Loucy (cell line): ENCODE data around the gene SMCO2.

Source experiments
- H2AFZ ChIP-seq: fragments of 200-600 bp; sonication (generic); 2 replicates; pipeline ENCODE4 v1.6.0; 2016; ENCODE audit warnings: antibody characterized with exemption, mild to moderate bottlenecking, low read length, moderate library complexity
- H3F3A ChIP-seq: fragments of 200-600 bp; 2 replicates; pipeline ENCODE4 v1.6.0; 2016; ENCODE audit warnings: antibody characterized with exemption, low read depth, mild to moderate bottlenecking
- H3K27me3 ChIP-seq: fragments of 200-600 bp; sonication (generic); 2 replicates; pipeline ENCODE4 v1.6.1; 2014; ENCODE audit warnings: low read length, mild to moderate bottlenecking; ENCODE audit not compliant: insufficient read depth, poor library complexity, severe bottlenecking
- H3K36me3 ChIP-seq: fragments of 200-600 bp; sonication (generic); 2 replicates; pipeline ENCODE4 v1.6.1; 2016; ENCODE audit warnings: low read length; ENCODE audit not compliant: insufficient read depth
- H3K4me1 ChIP-seq: fragments of 200-600 bp; sonication (generic); 2 replicates; pipeline ENCODE4 v1.5.1; 2014; ENCODE audit warnings: low read length, mild to moderate bottlenecking; ENCODE audit not compliant: insufficient read depth, poor library complexity, severe bottlenecking
- H3K4me2 ChIP-seq: fragments of 200-600 bp; sonication (generic); 2 replicates; pipeline ENCODE4 v1.6.0; 2014; ENCODE audit warnings: antibody characterized with exemption, low read length, low read depth, mild to moderate bottlenecking; ENCODE audit not compliant: poor library complexity, severe bottlenecking
- H3K4me3 ChIP-seq: fragments of 200-600 bp; sonication (generic); 2 replicates; pipeline ENCODE4 v1.5.1; 2014; ENCODE audit warnings: low read length, mild to moderate bottlenecking, mixed read lengths; ENCODE audit not compliant: poor library complexity, severe bottlenecking
- H3K79me2 ChIP-seq: fragments of 200-600 bp; sonication (generic); 2 replicates; pipeline ENCODE4 v1.6.1; 2014; ENCODE audit warnings: low read length; ENCODE audit not compliant: insufficient read depth
- H3K9ac ChIP-seq: fragments of 200-600 bp; sonication (generic); 2 replicates; pipeline ENCODE4 v1.6.0; 2014; ENCODE audit warnings: mild to moderate bottlenecking, low read depth, low read length, moderate library complexity; ENCODE audit not compliant: poor library complexity, severe bottlenecking
- H3K9me2 ChIP-seq: fragments of 200-600 bp; sonication (generic); replicated peaks from 2 replicates; pipeline ENCODE4 v1.6.1; 2016; ENCODE audit warnings: low read depth, low read length, mixed read lengths
- H3K9me3 ChIP-seq: fragments of 200-600 bp; sonication (generic); 2 replicates; pipeline ENCODE4 v1.6.1; 2014; ENCODE audit warnings: mild to moderate bottlenecking, antibody characterized with exemption, low read length, low read depth; ENCODE audit not compliant: insufficient read depth
- H4K20me1 ChIP-seq: fragments of 200-600 bp; sonication (generic); 2 replicates; pipeline ENCODE4 v1.6.0; 2014; ENCODE audit warnings: antibody characterized with exemption, low read length, mild to moderate bottlenecking; ENCODE audit not compliant: insufficient read depth, poor library complexity, severe bottlenecking
- EZH2phosphoT487 ChIP-seq: fragments of 200-600 bp; IDR thresholded peaks from 2 replicates; pipeline ENCODE4 v1.6.1; 2018; ENCODE audit warnings: antibody characterized with exemption, mild to moderate bottlenecking, moderate library complexity, borderline replicate concordance
- TF ChIP-seq, protein P1 (sequence below): fragments of 200-600 bp; sonication (generic); conservative IDR thresholded peaks from 2 replicates; pipeline ENCODE4 v1.5.1; 2014; ENCODE audit warnings: mild to moderate bottlenecking, antibody characterized with exemption, low read length

The SMCO2 gene

GRCh38 chr12:27431185-27431584 lies 15.4 kb upstream of the SMCO2 start:
- H3K9ac ChIP-seq = no peak overlapping the region
- no peak overlapping the region for H2AFZ ChIP-seq
- no peaks in the 10 kb centered on the region for H4K20me1 ChIP-seq
- H3K9me3 ChIP-seq = no peaks in the 10 kb centered on the region
- no peaks in the 10 kb centered on the region for H3F3A ChIP-seq
- H3K4me1 ChIP-seq = peaks cover 9% of the 10 kb centered on the region
- H3K9me2 ChIP-seq = no peaks in the 10 kb centered on the region
- H3K79me2 ChIP-seq = no peaks in the 10 kb centered on the region
- H3K4me2 ChIP-seq = no peak overlapping the region
- H3K4me3 ChIP-seq = no peak overlapping the region
- no peaks in the 10 kb centered on the region for H3K36me3 ChIP-seq
- TF ChIP-seq, protein P1, sequence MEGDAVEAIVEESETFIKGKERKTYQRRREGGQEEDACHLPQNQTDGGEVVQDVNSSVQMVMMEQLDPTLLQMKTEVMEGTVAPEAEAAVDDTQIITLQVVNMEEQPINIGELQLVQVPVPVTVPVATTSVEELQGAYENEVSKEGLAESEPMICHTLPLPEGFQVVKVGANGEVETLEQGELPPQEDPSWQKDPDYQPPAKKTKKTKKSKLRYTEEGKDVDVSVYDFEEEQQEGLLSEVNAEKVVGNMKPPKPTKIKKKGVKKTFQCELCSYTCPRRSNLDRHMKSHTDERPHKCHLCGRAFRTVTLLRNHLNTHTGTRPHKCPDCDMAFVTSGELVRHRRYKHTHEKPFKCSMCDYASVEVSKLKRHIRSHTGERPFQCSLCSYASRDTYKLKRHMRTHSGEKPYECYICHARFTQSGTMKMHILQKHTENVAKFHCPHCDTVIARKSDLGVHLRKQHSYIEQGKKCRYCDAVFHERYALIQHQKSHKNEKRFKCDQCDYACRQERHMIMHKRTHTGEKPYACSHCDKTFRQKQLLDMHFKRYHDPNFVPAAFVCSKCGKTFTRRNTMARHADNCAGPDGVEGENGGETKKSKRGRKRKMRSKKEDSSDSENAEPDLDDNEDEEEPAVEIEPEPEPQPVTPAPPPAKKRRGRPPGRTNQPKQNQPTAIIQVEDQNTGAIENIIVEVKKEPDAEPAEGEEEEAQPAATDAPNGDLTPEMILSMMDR = no peak
- TF ChIP-seq EZH2phosphoT487 = no peak
- H3K27me3 ChIP-seq = no peaks in the 10 kb centered on the region

GRCh38 chr12:27434673-27435565 lies 11.6 kb upstream of the SMCO2 start:
- Histone ChIP-seq H3F3A (no peaks in the 10 kb centered on the region), H3K9me2 (no peaks in the 10 kb centered on the region), H3K4me2 (peak overlapping the region; percentile 9), H3K36me3 (no peaks in the 10 kb centered on the region), H3K9ac (no peak overlapping the region), H3K79me2 (no peaks in the 10 kb centered on the region), H3K9me3 (no peaks in the 10 kb centered on the region), H3K4me3 (no peak overlapping the region), H3K27me3 (no peaks in the 10 kb centered on the region), H3K4me1 (peaks cover 19% of the 10 kb centered on the region), H4K20me1 (no peaks in the 10 kb centered on the region), H2AFZ (peak overlapping the region; percentile 60)
- TF ChIP-seq EZH2phosphoT487 = no peak
- TF ChIP-seq, protein P1 = peak; percentile 44

GRCh38 chr12:27436029-27436428 lies 10.5 kb upstream of the SMCO2 start:
- no peaks in the 10 kb centered on the region for H3K36me3 ChIP-seq
- peaks cover 22% of the 10 kb centered on the region for H3K4me1 ChIP-seq
- H2AFZ ChIP-seq = peak overlapping the region; percentile 60
- no peaks in the 10 kb centered on the region for H3F3A ChIP-seq
- H3K9me2 ChIP-seq = no peaks in the 10 kb centered on the region
- H3K79me2 ChIP-seq = no peaks in the 10 kb centered on the region
- no peaks in the 10 kb centered on the region for H3K27me3 ChIP-seq
- no peak overlapping the region for H3K4me3 ChIP-seq
- TF ChIP-seq EZH2phosphoT487 = no peak
- TF ChIP-seq, protein P1 = no peak
- peak overlapping the region; percentile 9 for H3K4me2 ChIP-seq
- H4K20me1 ChIP-seq = no peaks in the 10 kb centered on the region
- H3K9ac ChIP-seq = no peak overlapping the region
- H3K9me3 ChIP-seq = no peaks in the 10 kb centered on the region
